ENCODE measurements around the gene ZDHHC14. TPM values are rescaled to one million over a fixed set of nuclear protein-coding genes. Genes with fewer than 3 reads are reported as not detected.

ZDHHC14 gene
- total and polyA plus RNA-seq, 9 donors = 4.9 to 16.4 (median 5.9) TPM

GRCh38 chr6:157442291-157442690, 61.3 kb downstream of the ZDHHC14 start:
- no peak overlapping the region for H3K4me3 ChIP-seq
- H3K9me3 ChIP-seq = no peaks in the 10 kb centered on the region
- no peaks in the 10 kb centered on the region for H3K36me3 ChIP-seq
- H3K27ac ChIP-seq = no peak overlapping the region
- no peaks in the 10 kb centered on the region for H3K27me3 ChIP-seq
- WGBS, 3 donors = 80 to 87% (median 84%) methylated on average over 12 of the region's 12 CpGs
- intact Hi-C loops (cut with DNase I) = no loop called here
- no peak for TF ChIP-seq POLR2A (IDR thresholded peaks at IDR 0.05)
- no peak for DNase-seq
- H3K4me1 ChIP-seq (ENCODE audit: insufficient read depth) = peaks cover 3% of the 10 kb centered on the region

GRCh38 chr6:157443066-157443800, 62.2 kb downstream of the ZDHHC14 start:
- intact Hi-C loops (cut with DNase I) = no loop called here
- 77 to 86% (median 82%) methylated on average over 6 of the region's 6 CpGs for WGBS, 3 donors

GRCh38 chr6:157445277-157446009, 64.5 kb downstream of the ZDHHC14 start:
- no peaks in the 10 kb centered on the region for H3K9me3 ChIP-seq
- no peak for TF ChIP-seq EP300 (IDR thresholded peaks at IDR 0.05)
- no peak for TF ChIP-seq POLR2A (IDR thresholded peaks at IDR 0.05)
- TF ChIP-seq CTCF (IDR thresholded peaks at IDR 0.05) = no peak
- H3K4me3 ChIP-seq = peak overlapping the region; percentile 10
- 53 to 57% (median 54%) methylated on average over 10 of the region's 10 CpGs for WGBS, 3 donors
- H3K4me1 ChIP-seq (ENCODE audit: insufficient read depth) = no peaks in the 10 kb centered on the region
- no peaks in the 10 kb centered on the region for H3K36me3 ChIP-seq
- H3K27ac ChIP-seq = no peak overlapping the region
- H3K27me3 ChIP-seq = no peaks in the 10 kb centered on the region
- intact Hi-C loops (cut with DNase I) = no loop called here
- no peak for DNase-seq

More at GRCh38 chr6:157443066-157443800, 62.2 kb downstream of the ZDHHC14 start:
- Histone ChIP-seq H3K4me1 (ENCODE audit: insufficient read depth) (peaks cover 3% of the 10 kb centered on the region), H3K36me3 (no peaks in the 10 kb centered on the region), H3K4me3 (no peak overlapping the region), H3K9me3 (no peaks in the 10 kb centered on the region), H3K27me3 (no peaks in the 10 kb centered on the region), H3K27ac (no peak overlapping the region)
- no peak for DNase-seq
- TF ChIP-seq CTCF (IDR thresholded peaks at IDR 0.05) = no peak

- Histone ChIP-seq H3K9me3 (no peaks in the 10 kb centered on the region), H3K4me3 (no peak overlapping the region), H3K27ac (no peak overlapping the region), H3K4me1 (ENCODE audit: insufficient read depth) (peaks cover 1% of the 10 kb centered on the region), H3K36me3 (no peaks in the 10 kb centered on the region), H3K27me3 (no peaks in the 10 kb centered on the region)
- no peak for DNase-seq
- TF ChIP-seq EP300 (IDR thresholded peaks at IDR 0.05) (no peak), POLR2A (IDR thresholded peaks at IDR 0.05) (no peak), CTCF (IDR thresholded peaks at IDR 0.05) (no peak)
- intact Hi-C loops (cut with DNase I) = no loop called here
- 97 to 99% (median 99%) methylated on average over 3 of the region's 3 CpGs for WGBS, 3 donors
These were observed 66.7 kb downstream of the ZDHHC14 start for GRCh38 chr6:157447735-157448134.

GRCh38 chr6:157449610-157450009, 68.6 kb downstream of the ZDHHC14 start:
- H3K27me3 ChIP-seq = no peaks in the 10 kb centered on the region
- TF ChIP-seq EP300 (IDR thresholded peaks at IDR 0.05) = no peak
- H3K9me3 ChIP-seq = no peaks in the 10 kb centered on the region
- intact Hi-C loops (cut with DNase I) = no loop called here
- peaks cover 1% of the 10 kb centered on the region for H3K4me1 ChIP-seq (ENCODE audit: insufficient read depth)
- no peak overlapping the region for H3K4me3 ChIP-seq
- no peak overlapping the region for H3K27ac ChIP-seq
- no peaks in the 10 kb centered on the region for H3K36me3 ChIP-seq
- 74 to 84% (median 84%) methylated on average over 6 of the region's 6 CpGs for WGBS, 3 donors
- no peak for DNase-seq

Data from ovary (tissue), 9 donors.